Measurements from ENCODE around the gene EPS8. TPM values are rescaled to one million over a fixed set of nuclear protein-coding genes. Genes with fewer than 3 reads are reported as not detected.

EPS8 gene
- polyA plus RNA-seq, 1 of the 3 experiments (the other 2 are of a cell fraction), result 19.8 TPM

DNA sequence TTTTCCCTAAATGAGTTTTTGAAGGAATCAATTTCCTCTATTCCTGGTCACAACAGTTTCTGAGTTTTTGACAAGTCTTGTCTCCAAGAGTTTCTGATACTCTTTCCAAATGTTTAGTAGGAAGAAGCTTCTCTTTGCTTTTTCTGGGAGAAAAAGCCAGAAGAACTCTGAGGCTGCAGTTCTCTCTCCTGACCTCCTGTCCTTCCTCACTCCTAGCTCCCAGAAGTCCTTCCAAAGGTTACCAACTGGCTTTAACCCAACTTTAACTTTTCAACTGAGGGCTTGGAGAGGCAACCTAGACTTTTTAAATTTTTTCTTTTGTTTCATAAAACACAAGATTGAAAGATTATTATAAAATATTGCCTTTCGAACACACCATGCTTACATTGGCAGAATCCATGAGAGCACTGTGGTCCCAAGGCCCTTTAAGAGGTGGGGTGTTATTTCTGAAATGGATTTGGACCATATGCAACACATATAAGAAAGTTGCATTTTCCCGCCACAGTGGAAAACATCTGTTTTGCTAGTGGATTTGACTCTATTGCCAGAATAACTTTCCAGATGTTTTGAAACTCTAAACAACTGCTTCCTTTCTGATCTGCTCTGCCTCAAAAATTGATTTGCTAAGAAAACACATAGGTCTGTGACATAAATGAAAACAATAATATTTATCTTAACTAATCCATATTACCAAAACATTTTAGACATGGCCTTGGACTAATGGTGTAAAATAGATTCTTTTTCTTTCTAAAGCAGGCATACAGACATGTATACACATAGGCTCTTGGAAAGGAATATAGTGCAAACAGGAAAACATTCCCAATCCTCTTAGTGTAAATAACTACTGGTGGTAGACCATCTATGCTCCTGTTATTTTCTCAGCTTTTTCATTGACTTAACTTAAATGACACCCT, 22.3 kb upstream of the EPS8 start:
- no peaks in the 10 kb centered on the region for H3F3A ChIP-seq (replicated peaks; ENCODE audit: insufficient read depth)
- no peaks in the 10 kb centered on the region for H3K36me3 ChIP-seq (replicated peaks in 1 of 2; ENCODE audit: control insufficient read depth in 1 of 2, insufficient read depth in 2 of 2, low read length in 1 of 2)
- no peak overlapping the region for H3K9ac ChIP-seq
- H3K4me3 ChIP-seq (ENCODE audit: low read depth in 2 of 2, low read length in 1 of 2), result no peak overlapping the region
- 96% methylated on average over 2 of the region's 2 CpGs for WGBS (ENCODE audit: low lambda C conversion rate)
- no peak overlapping the region for H3K27ac ChIP-seq (ENCODE audit: low read depth in 2 of 2, low read length in 1 of 2)
- H3K9me3 ChIP-seq, result no peaks in the 10 kb centered on the region
- ChIA-PET POLR2A (no interaction called here), CTCF (interaction anchor here (1.0 kb wide), 1 partner anchor 16 kb away, joined by 3 read pairs; no protein-coding TSS in a partner anchor)
- TF ChIP-seq FOXJ3 (CRISPR knock-in tag; IDR thresholded peaks at IDR 0.05) (no peak), USF1 (IDR thresholded peaks at IDR 0.05; ENCODE audit: borderline replicate concordance, low read depth) (no peak), SIN3A (IDR thresholded peaks at IDR 0.05; ENCODE audit: borderline replicate concordance, low read depth, low read length) (no peak), REST (IDR thresholded peaks at IDR 0.05; ENCODE audit: low read depth, low read length) (no peak), GATA2 (CRISPR knock-in tag; IDR thresholded peaks at IDR 0.05) (no peak), RCOR1 (IDR thresholded peaks at IDR 0.05; ENCODE audit: low read length) (no peak), SMC3 (IDR thresholded peaks at IDR 0.05; ENCODE audit: low read depth, low read length) (no peak), RXRA (IDR thresholded peaks at IDR 0.05; ENCODE audit: borderline replicate concordance, low read depth) (no peak), ELF1 (IDR thresholded peaks at IDR 0.05) (no peak), MEF2A (IDR thresholded peaks at IDR 0.05; ENCODE audit: borderline replicate concordance, low read depth) (no peak), POLR2AphosphoS5 (IDR thresholded peaks at IDR 0.05; ENCODE audit: low read depth, low read length) (no peak), FOXM1 (IDR thresholded peaks at IDR 0.05; ENCODE audit: low read depth) (no peak), MAX (IDR thresholded peaks at IDR 0.05; ENCODE audit: low read depth) (no peak)
- H3K4me1 ChIP-seq (ENCODE audit: control insufficient read depth in 1 of 2, insufficient read depth in 2 of 2, low read depth in 1 of 2, low read length in 1 of 2), result no peaks in the 10 kb centered on the region
- H3K9me2 ChIP-seq, result no peaks in the 10 kb centered on the region
- H3K27me3 ChIP-seq (ENCODE audit: insufficient read depth), result no peaks in the 10 kb centered on the region
- DNase-seq, result no peak
- no peaks in the 10 kb centered on the region for H4K20me1 ChIP-seq (ENCODE audit: insufficient read depth)
- H3K4me2 ChIP-seq, result no peak overlapping the region
- no peaks in the 10 kb centered on the region for H3K79me2 ChIP-seq (ENCODE audit: insufficient read depth)
- H2AFZ ChIP-seq (ENCODE audit: low read depth), result no peak overlapping the region; the same call in 1 of the 2 replicates

Measured in SK-N-SH (cell line).